Neural progenitor cell (in vitro differentiated cells): ENCODE measurements around the gene MICA.

Experiments
- EZH2 ChIP-seq: fragments of 200-600 bp; sonication (generic); IDR thresholded peaks from 2 replicates; pipeline ENCODE4 v1.6.1; 2017; ENCODE audit warnings: antibody characterized with exemption, mild to moderate bottlenecking, moderate library complexity
- EZH2phosphoT487 ChIP-seq: fragments of 200-600 bp; sonication (generic); IDR thresholded peaks from 2 replicates; pipeline ENCODE4 v1.6.1; 2017; ENCODE audit warnings: antibody characterized with exemption
- TF ChIP-seq, protein P1 (sequence below): fragments of 200-600 bp; sonication (generic); IDR thresholded peaks from 2 replicates; pipeline ENCODE4 v1.5.1; 2017; ENCODE audit warnings: antibody characterized with exemption, mild to moderate bottlenecking

DNA sequence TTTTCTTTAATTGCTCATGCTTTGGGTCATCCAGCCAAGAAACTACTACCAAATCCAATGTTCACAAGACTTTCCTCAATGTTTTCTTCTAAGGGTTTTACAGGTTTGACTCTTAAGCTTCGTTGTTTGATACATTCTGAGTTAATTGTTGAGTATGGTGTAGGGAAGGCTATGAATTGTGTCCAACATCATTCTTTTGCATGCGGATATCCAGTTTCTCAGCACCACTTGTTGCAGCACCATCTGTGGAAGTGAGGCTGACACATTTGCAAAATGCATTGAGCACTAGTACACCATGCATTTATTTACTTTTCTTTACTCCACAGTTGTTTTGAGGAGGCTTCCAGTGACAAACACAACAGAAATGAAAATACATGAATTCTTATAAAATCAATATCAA, 17.2 kb downstream of the MICA start:
- TF ChIP-seq, protein P1, sequence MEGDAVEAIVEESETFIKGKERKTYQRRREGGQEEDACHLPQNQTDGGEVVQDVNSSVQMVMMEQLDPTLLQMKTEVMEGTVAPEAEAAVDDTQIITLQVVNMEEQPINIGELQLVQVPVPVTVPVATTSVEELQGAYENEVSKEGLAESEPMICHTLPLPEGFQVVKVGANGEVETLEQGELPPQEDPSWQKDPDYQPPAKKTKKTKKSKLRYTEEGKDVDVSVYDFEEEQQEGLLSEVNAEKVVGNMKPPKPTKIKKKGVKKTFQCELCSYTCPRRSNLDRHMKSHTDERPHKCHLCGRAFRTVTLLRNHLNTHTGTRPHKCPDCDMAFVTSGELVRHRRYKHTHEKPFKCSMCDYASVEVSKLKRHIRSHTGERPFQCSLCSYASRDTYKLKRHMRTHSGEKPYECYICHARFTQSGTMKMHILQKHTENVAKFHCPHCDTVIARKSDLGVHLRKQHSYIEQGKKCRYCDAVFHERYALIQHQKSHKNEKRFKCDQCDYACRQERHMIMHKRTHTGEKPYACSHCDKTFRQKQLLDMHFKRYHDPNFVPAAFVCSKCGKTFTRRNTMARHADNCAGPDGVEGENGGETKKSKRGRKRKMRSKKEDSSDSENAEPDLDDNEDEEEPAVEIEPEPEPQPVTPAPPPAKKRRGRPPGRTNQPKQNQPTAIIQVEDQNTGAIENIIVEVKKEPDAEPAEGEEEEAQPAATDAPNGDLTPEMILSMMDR, result no peak
- no peak for TF ChIP-seq EZH2phosphoT487
- no peak for TF ChIP-seq EZH2
